HG03045 (cell line): ENCODE measurements around the gene RLN2.
A peak's percentile ranks its signal among the peaks of the same experiment; 100 is the strongest.
"Not testable (repeated sequence)": the region's sequence is repeated elsewhere in the genome, so short reads cannot be mapped to it uniquely, and the experiment has no call there.

Experiments used
- ATAC-seq: cut with Tn5 transposase; IDR thresholded peaks from one replicate; pipeline ENCODE4 v1.9.1; 2021; ENCODE audit warnings: mild to moderate bottlenecking, moderate library complexity; ENCODE audit not compliant: unreplicated experiment

RLN2 gene, protein sequence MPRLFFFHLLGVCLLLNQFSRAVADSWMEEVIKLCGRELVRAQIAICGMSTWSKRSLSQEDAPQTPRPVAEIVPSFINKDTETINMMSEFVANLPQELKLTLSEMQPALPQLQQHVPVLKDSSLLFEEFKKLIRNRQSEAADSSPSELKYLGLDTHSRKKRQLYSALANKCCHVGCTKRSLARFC

DNA sequence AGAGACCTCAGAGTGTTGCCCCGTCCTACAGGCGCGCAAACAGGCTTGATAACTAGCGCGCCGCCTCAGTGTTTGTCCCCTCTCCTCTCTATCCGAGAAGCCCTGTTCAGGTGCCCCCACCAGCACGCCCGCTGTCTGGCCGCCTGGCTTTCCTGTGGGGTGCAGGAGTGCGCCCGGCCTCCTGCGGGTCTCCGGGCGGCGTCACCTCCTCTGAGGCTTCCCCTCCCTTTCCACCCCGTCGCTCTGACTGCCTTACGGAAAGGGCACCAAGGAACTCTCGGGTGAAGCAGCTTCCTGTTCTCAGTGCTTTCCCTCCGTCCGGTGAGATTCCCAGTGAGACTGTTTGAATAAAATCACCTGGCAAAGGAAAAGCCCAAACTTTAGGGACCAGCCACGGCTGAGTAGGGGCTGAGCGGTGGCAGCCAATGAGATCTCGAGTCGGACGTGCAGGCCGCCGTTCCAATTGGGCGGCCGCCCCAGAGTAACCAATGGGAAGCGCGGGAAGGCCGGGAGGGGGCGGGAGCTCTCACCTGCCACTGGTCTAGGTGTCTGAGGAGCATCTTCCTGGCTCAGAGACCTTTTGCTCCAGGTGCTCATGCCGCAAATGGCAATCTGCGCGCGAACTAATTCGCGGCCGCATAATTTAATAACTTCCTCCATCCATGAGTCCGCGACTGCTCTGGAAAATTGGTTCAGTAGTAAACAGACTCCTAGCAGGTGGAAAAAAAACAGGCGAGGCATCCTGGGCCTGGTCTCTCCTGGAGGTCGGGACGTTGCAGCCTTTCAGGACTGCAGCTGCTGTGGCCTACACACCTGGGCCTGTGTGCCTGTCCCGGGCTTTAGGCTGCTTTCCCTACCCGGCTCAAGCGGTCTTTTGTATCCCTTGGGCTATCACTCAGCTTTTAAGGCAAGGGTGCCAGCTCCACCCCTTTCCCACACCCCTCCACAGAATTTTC lies at the start of gene RLN2:
RLN2 (minus strand) TSS at position 877 of the 956 bp plus-strand sequence; CDS start at position 741, 136 bp downstream.
- peak; percentile 99 for ATAC-seq

DNA sequence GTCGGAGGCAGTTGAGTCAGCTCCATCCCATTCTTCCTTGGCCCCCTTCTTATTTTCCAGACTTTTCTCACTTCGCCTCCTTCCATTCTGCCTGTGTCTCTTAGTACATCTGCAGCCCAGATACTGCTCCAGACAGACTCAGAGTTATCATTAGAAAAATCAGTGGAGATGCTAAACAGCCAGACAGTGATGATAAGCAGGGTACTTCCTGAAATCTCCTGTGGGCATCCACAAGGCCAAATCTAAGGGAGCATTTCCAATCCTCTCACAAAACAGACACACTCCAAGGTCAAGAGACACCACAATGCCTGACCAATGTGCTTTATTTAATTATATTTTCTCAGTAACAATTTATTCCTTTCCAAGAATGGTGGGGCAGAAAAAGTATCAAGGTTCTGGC lies 49.7 kb upstream of the RLN2 start:
- no peak for ATAC-seq

DNA sequence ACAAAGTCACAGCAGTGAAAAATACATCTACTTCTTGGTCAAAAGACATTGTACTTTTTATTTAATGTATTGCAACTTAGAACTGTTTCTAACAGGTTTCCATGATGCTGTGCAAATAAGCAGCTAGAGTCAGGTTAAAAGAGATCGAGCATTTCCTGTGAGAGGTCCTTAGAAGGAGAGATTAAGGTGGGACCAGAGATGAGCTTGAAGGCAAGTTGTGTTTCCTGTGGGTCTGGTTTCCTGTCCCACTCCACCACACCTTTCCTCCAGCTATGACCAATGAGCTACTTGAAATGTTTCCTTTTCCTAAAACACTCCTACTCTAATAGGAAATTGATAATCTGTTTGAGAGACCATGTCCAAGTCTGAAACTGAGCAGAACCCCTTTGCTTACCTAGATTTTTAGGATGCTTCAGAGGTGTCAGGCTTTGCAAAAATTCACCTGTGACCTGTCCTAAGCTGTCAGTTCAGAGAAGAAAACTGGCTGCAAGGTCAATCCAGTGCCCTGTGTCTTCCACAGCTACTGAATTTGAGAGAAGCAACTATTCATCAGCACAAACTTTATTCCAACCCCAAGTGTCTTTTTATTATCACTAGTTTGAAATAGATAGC lies 48.2 kb upstream of the RLN2 start:
- ATAC-seq = no peak

DNA sequence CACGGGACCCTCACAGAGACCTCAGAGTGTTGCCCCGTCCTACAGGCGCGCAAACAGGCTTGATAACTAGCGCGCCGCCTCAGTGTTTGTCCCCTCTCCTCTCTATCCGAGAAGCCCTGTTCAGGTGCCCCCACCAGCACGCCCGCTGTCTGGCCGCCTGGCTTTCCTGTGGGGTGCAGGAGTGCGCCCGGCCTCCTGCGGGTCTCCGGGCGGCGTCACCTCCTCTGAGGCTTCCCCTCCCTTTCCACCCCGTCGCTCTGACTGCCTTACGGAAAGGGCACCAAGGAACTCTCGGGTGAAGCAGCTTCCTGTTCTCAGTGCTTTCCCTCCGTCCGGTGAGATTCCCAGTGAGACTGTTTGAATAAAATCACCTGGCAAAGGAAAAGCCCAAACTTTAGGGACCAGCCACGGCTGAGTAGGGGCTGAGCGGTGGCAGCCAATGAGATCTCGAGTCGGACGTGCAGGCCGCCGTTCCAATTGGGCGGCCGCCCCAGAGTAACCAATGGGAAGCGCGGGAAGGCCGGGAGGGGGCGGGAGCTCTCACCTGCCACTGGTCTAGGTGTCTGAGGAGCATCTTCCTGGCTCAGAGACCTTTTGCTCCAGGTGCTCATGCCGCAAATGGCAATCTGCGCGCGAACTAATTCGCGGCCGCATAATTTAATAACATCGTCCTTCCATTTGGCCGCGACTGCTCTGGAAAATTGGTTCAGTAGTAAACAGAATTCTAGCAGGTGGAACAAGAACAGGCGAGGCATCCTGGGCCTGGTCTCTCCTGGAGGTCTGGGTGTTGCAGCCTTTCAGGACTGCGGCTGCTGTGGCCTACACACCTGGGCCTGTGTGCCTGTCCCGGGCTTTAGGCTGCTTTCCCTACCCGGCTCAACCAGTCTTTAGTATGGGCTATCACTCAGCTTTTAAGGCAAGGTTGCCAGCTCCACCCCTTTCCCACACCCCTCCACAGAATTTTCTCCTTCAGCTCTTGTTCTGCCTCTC lies 34.8 kb upstream of the RLN2 start, which contains the start of gene RLN1:
RLN1 (minus strand) TSS at position 885 of the 990 bp plus-strand sequence; CDS start at position 755, 130 bp downstream.
- ATAC-seq = peak; percentile 99

DNA sequence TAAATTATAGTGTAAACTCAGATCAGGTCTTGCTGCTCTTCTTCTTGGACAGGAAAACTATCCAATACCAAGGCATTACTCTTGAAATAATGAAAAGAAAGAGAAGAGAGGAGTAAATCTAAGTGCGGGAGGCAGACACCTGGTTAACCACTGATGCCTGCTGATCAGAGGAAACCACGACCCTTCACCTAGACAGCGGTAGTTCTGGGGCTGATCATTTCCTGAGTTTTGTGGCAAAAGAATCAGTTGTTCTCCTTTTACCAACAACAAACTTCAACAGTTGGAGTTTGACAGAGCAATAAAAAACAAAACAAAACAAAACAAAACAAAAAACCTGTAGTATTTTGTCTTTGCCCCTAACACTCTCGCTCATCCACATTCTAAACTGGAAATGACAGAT lies 32.2 kb upstream of the RLN2 start:
- ATAC-seq = no peak

DNA sequence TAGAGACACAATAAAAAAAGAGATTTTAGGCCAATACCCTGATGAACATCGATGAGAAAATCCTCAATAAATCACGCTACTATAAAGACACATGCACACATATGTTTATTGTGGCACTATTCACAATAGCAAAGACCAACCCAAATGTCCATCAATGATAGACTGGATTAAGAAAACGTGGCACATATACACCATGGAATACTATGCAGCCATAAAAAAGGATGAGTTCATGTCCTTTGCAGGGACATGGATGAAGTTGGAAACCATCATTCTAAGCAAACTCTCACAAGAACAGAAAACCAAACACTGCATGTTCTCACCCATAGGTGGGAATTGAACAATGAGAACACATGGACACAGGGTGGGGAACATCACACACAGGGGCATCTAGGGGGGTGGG lies 26.8 kb upstream of the RLN2 start:
- not testable (repeated sequence) for ATAC-seq

DNA sequence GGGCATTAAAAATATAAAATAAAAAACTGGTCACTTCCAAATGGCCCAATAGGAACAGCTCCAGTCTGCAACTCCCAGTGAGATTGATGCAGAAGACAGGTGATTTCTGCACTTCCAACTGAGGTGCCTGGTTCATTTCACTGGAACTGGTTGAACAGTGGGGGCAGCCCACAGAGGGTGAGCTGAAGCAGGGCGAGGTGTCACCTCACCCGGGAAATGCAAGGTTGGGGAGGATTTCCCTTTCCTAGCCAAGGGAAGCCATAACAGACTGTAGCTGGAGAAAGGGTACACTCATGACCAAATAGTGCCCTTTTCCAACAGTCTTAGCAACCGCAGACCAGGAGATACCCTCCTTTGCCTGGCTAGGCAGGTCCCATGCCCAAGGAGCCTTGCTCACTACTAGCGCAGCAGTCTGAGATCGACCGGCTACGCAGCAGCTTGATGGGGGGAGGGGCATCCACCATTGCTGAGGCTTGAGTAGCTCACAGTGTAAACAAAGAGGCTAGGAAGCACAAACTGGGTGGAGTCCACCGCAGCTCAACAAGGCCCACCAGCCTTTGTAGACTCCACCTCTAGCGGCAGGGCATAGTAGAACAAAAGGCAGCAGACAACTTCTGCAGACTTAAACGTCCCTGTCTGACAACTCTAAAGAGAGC lies 22.5 kb upstream of the RLN2 start:
- ATAC-seq = no peak

DNA sequence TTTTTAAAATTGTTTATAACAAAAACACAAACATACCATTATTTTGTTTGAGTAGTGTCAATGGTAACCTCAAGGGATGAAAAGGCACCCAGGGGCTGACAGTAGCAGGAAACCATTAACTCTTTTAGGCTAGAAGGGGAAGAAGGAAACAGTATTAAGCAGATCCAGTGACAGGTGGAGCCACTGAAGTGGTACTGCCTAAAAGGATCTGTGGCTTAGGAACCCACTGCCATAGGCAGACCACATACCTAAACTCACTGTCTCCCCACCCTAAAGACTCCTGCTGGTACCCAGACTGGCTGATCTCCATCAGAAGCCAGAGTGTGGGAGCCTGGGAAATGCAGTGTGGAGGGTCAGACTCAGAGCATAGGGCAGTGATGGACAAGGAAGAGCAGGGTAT lies 21.7 kb upstream of the RLN2 start:
- no peak for ATAC-seq

DNA sequence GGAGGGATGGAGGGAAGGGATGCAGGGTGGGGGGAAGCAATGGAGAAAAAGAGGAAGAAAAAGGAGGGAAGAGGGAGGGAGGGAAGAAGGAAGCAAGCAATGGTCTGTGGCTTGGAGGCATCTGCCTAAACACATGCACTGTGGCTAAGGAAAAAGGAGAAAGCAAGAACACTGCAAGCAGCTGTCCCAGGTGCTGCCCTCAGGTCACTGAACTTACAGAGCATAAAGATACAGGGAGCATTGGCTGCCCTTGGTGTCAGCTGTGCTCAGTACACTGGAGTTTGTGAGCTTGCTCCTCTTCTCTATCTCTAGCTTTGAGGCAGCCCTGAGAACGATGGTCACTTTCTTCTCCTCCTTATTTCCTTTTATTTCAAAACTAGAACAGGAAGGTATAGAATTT lies 17.1 kb upstream of the RLN2 start:
- not testable (repeated sequence) for ATAC-seq

DNA sequence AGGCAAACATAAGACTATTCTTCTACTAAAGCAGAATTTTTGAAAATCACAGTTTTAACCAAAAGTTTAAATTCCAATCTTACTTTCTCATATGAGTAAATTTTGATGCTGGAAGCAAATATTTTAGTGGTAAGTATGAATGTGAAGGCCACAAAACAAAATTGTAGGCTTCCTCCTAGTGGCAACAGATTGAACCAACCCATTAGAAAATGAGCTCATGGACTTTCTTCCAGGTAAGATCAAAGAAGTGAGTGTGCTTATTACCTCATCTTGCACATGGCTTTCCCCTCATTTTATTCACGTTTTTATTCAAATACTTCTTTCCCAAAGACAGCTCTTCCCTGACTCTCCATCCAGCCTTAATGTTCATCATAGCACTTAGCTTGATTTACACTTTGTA lies 16.5 kb upstream of the RLN2 start:
- no peak for ATAC-seq

DNA sequence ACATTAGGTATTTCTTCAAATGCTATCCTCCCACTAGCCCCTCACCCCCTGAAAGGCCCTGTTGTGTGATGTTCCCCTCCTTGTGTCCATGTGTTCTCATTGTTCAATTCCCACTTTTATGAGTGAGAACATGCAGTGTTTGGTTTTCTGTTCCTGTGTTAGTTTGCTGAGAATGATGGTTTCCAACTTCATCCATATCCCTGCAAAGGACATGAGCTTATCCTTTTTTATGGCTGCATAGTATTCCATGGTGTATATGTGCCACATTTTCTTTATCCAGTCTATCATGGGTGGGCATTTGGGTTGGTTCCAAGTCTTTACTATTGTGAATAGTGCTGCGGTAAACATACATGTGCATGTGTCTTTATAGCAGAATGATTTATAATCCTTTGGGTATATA lies 11.9 kb upstream of the RLN2 start:
- not testable (repeated sequence) for ATAC-seq

DNA sequence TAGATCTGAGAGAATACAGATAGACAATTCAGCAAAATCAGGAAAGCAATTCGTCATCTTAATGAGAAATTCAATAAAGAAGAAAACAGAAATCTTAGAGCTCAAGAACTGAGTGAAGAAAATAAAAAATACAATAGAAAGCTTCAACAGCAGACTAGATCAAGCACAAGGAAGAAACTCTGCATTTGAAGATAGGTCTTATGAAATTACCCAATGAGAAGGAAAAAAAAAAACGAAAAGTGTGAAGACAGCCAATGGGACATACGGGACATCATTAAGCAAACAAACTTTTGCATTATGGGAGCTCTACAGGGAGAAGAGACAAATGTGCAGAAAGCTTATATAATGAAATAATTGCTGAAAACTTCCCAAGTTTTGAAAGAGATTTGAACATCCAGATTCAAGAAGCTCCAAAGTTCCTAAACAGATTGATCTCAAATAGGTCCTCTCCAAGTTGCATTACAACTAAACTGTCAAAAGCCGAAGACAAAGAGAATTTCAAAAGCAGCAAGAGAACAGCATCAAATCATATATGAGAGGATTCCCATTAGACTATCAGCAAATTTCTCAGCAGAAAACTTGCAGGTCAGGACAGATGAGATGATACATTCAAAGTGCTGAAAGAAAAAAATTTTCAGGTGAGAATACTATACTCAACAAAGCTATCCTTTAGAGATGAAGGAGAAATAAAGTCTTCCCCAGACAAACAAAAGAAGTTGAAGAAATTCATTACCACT lies 10.8 kb upstream of the RLN2 start:
- ATAC-seq = no peak

DNA sequence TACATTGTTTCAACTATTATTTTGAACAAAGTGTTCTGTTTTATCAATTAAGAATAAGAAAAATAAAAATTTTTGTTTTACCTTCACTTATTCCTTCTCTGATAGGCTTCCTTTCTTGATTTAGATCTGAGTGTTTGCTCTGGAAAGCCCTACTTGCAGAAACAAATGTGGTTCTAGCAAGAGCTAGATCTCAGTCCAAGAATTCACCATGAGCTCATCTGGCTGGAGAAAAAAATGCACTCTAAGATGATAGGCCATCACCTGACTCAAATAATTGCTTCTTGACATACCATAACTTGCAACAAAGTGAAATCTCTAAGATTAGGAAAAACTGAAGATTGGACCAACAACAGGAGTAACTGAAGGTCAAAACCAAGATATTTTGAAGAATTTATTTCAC lies 6.3 kb upstream of the RLN2 start:
- no peak for ATAC-seq

DNA sequence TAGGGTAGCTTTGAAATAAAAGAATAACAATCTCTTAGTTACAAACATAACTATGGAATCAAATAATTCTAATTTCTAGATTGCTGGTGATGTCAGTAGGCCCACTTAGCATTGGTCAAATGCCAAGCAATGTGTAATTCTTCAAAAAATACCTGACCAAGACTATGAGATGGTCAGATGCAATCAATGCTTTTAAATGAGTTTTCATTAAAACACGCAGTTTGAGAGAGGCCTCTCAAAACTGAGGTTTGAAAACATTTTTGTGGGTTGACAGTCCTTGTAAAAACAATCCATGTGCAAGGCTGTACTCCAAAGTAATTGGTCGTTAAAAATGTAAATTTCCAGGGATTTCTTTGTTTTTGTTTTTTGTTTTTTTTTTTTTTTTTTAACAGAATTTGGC lies 1.2 kb upstream of the RLN2 start:
- ATAC-seq = no peak

DNA sequence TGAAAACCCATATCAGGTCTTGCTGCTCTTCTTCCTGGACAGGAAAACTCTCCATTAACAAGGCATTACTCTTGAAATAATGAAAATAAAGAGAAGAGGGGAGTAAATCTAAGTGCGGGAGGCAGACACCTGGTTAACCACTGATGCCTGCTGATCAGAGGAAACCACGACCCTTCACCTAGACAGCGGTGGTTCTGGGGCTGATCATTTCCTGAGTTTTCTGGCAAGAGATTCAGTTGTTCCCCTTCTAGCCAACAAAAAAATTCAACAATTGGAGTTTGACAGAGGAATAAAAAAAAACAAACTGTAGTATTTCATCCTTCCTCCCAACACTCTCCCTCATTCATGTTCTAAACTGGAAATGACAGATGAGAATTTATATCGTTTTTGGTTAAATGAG lies 3.0 kb downstream of the RLN2 start:
- no peak for ATAC-seq

DNA sequence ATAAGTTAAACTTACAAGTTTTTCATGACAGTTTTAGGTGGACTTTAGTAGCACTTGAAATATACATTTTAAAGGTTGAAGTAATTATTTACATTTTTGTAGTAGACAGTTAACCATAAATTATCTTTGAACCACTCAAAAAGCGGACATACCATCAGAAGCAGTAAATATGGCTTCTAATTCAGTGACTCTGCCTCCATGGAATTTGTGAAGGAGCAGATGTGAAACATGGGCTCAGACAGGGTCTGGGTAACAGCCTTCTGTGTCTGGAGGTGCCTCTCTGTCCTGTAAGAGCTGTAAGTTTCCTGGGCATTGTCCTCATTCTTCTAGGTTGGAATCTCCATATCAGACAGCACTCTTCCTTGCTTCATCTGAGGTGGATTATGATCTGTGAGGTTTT lies 12.4 kb downstream of the RLN2 start:
- no peak for ATAC-seq

DNA sequence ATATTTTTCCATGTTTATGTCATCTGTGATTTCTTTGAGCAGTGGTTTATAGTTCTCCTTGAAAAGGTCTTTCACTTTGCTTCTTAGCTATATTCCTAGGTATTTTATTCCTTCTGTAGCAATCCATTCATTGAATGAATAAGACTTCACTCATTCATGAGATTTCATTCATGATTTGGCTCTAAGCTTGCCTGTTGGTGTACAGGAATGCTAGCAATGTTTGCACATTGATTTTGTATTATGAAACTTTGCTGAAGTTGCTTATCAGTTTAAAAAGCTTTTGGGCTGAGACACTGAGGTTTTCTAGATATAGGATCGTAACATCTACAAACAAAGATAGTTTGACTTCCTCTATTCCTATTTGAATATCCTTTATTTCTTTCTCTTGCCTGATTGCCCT lies 15.9 kb downstream of the RLN2 start:
- no peak for ATAC-seq

DNA sequence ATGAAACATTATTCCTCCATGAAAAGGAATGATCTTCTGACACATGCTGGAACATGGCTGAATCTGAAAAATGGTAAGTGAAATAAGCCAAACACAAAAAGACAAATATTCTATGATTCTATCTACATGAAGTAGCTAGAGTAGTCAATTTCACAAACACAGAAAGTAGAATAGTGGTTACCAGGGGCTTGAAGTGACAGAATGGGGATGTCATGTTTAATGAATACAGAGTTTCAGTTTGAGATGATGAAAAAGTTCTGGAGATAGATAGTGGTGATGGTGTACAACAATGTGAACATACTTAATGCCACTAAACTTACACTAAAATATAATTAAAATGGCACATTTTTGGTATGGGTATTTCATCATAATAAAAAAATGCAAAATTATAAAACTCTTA lies 18.3 kb downstream of the RLN2 start:
- ATAC-seq = no peak

DNA sequence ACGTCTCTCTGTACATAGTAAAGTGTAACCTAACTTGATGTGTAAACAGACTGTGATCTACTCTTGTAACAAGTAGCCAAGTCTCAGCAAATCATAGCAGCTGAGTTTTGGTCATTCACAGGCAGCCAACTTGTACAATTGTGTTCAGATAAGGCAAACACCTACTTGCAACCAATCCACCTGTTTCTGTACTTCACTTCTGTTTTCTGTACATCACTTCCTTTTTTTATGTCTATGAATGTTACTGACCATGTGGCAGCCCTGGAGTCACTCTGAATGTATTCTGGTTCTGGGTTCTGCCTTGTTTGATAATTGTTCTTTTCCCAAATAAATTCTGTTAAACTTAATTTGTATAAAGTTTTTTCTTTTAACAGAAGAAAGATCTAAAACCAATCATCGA lies 26.0 kb downstream of the RLN2 start:
- ATAC-seq = no peak
